ENCODE data around the gene PRKCA. TPM values are rescaled to one million over a fixed set of nuclear protein-coding genes. Genes with fewer than 3 reads are reported as not detected.

Gene PRKCA
- total RNA-seq, 4 donors from 2014 or later, result 9.8 to 25.6 (median 12.2) TPM

DNA sequence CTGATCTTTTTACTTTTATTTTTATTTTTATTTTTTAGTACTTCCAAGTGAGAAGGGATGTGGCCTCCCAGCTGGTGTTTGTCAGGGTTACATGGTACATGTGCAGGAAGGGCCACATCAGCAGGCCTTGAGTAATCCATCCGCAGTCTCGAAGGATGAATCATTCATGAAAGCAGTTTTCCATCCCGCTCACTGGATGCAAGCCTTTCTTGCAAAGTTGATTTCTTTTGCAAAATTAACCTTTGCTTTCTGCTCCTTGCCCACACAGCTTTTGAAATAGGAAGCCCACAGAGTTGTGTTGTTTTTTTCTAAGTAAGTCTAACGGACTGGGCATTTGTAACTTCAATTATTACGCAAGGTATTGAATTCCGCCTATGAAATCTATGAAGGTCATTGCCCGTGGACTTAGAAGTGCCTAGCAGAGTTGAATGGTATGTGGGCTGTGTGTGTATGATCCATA is 157.4 kb downstream of the PRKCA start:
- no peaks in the 10 kb centered on the region for H3K27me3 ChIP-seq
- no peak for DNase-seq (ENCODE audit: low spot score in 2 of 2)
- 50% methylated on average over 7 of the region's 7 CpGs for WGBS
- TF ChIP-seq, protein P1, sequence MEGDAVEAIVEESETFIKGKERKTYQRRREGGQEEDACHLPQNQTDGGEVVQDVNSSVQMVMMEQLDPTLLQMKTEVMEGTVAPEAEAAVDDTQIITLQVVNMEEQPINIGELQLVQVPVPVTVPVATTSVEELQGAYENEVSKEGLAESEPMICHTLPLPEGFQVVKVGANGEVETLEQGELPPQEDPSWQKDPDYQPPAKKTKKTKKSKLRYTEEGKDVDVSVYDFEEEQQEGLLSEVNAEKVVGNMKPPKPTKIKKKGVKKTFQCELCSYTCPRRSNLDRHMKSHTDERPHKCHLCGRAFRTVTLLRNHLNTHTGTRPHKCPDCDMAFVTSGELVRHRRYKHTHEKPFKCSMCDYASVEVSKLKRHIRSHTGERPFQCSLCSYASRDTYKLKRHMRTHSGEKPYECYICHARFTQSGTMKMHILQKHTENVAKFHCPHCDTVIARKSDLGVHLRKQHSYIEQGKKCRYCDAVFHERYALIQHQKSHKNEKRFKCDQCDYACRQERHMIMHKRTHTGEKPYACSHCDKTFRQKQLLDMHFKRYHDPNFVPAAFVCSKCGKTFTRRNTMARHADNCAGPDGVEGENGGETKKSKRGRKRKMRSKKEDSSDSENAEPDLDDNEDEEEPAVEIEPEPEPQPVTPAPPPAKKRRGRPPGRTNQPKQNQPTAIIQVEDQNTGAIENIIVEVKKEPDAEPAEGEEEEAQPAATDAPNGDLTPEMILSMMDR (IDR thresholded peaks at IDR 0.05), result no peak
- TF ChIP-seq EP300 (IDR thresholded peaks at IDR 0.05) (no peak), POLR2AphosphoS5 (IDR thresholded peaks at IDR 0.05) (no peak), POLR2A (IDR thresholded peaks at IDR 0.05) (no peak)
- no peaks in the 10 kb centered on the region for H3K9me3 ChIP-seq
- peaks cover 36% of the 10 kb centered on the region for H3K4me1 ChIP-seq
- no peaks in the 10 kb centered on the region for H3K36me3 ChIP-seq
- H3K4me3 ChIP-seq, result no peak overlapping the region
- H3K27ac ChIP-seq, result peak overlapping the region; percentile 36

DNA sequence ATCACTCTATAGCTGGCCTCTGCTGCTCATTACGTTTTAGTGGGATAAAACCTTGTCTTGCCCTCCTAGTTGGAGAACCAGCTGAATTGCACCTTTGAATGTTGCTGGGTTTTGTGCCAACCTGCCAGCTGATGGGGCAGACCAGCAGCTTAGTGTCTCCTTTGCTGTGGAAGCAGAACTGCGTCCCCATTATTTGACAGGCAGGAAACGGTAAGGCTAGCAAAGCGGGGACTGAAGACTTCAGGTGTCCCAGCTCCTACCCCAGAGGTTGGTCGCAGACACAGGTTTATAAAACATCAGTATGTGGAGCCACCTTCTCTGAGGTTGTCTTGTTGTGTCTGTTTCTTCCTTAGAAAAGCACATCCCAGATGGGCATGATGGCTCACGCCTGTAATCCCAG is 158.1 kb downstream of the PRKCA start:
- 68% methylated on average over 6 of the region's 6 CpGs for WGBS
- H3K27ac ChIP-seq, result peak overlapping the region; percentile 24
- no peak for DNase-seq (ENCODE audit: low spot score in 2 of 2)

GRCh38 chr17:66461343-66461995 is 159.1 kb downstream of the PRKCA start:
- peaks cover 41% of the 10 kb centered on the region for H3K4me1 ChIP-seq
- H3K4me3 ChIP-seq, result no peak overlapping the region
- 75% methylated on average over 7 of the region's 7 CpGs for WGBS
- DNase-seq (ENCODE audit: low spot score in 2 of 2), result no peak
- no peaks in the 10 kb centered on the region for H3K36me3 ChIP-seq
- no peaks in the 10 kb centered on the region for H3K9me3 ChIP-seq
- no peaks in the 10 kb centered on the region for H3K27me3 ChIP-seq
- peak overlapping the region; percentile 24 for H3K27ac ChIP-seq
- TF ChIP-seq, protein P1 (IDR thresholded peaks at IDR 0.05), result no peak
- TF ChIP-seq POLR2AphosphoS5 (IDR thresholded peaks at IDR 0.05) (no peak), POLR2A (IDR thresholded peaks at IDR 0.05) (no peak), EP300 (IDR thresholded peaks at IDR 0.05) (no peak)

More for the DNA sequence above, 158.1 kb downstream of the PRKCA start:
- no peak overlapping the region for H3K4me3 ChIP-seq
- H3K4me1 ChIP-seq, result peaks cover 36% of the 10 kb centered on the region
- H3K27me3 ChIP-seq, result no peaks in the 10 kb centered on the region
- no peak for TF ChIP-seq POLR2AphosphoS5 (IDR thresholded peaks at IDR 0.05)
- TF ChIP-seq EP300 (IDR thresholded peaks at IDR 0.05), result no peak
- no peaks in the 10 kb centered on the region for H3K36me3 ChIP-seq
- no peaks in the 10 kb centered on the region for H3K9me3 ChIP-seq

DNA sequence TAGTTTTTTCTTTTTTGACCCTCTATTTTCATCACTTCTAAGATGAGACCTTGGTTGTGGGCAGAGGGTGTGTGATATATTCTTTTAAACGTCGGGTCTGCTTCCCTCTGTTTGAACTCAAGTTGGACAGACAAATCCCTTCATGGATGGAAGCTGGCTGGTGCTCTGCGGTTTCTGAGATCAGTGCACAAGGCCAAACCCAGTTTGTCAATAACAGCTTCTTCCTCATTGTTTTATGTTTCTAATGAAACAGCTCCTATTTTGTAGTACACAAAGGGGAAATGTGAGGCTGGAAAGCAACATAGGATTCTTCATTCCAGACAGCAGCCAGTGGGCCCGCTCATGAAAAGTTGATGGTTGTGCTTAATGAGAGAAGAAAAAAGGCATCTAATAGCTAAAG is 159.6 kb downstream of the PRKCA start:
- no peaks in the 10 kb centered on the region for H3K27me3 ChIP-seq
- H3K4me1 ChIP-seq, result peaks cover 46% of the 10 kb centered on the region
- no peaks in the 10 kb centered on the region for H3K36me3 ChIP-seq
- TF ChIP-seq, protein P1 (IDR thresholded peaks at IDR 0.05), result no peak
- no peak for TF ChIP-seq POLR2AphosphoS5 (IDR thresholded peaks at IDR 0.05)
- H3K4me3 ChIP-seq, result no peak overlapping the region
- WGBS, result 79% methylated on average over 4 of the region's 4 CpGs
- no peaks in the 10 kb centered on the region for H3K9me3 ChIP-seq
- H3K27ac ChIP-seq, result peak overlapping the region; percentile 50
- no peak for DNase-seq (ENCODE audit: low spot score in 2 of 2)

GRCh38 chr17:66464921-66465320 is 162.5 kb downstream of the PRKCA start:
- no peak overlapping the region for H3K27ac ChIP-seq
- TF ChIP-seq, protein P1 (IDR thresholded peaks at IDR 0.05), result no peak
- no peak for TF ChIP-seq EP300 (IDR thresholded peaks at IDR 0.05)
- no peak for TF ChIP-seq POLR2AphosphoS5 (IDR thresholded peaks at IDR 0.05)
- TF ChIP-seq POLR2A (IDR thresholded peaks at IDR 0.05), result no peak
- H3K4me3 ChIP-seq, result no peak overlapping the region
- 71% methylated on average over 3 of the region's 3 CpGs for WGBS
- no peaks in the 10 kb centered on the region for H3K9me3 ChIP-seq
- DNase-seq (ENCODE audit: low spot score in 2 of 2), result no peak
- no peaks in the 10 kb centered on the region for H3K27me3 ChIP-seq
- no peaks in the 10 kb centered on the region for H3K36me3 ChIP-seq
- H3K4me1 ChIP-seq, result peaks cover 65% of the 10 kb centered on the region

Data from suprapubic skin (tissue), 4 donors.